H9 (cell line): ENCODE results near the gene OLR1. TPM values are rescaled to one million over a fixed set of nuclear protein-coding genes. Genes with fewer than 3 reads are reported as not detected.

ENCODE experiments used
- DNase-seq: peaks from one replicate; pipeline ENCODE4 v3.0.0-alpha.2; 2017
- H2AFZ ChIP-seq: one replicate; pipeline ENCODE4 v1.6.1; 2013; ENCODE audit warnings: mild to moderate bottlenecking, low read length, control low read depth, moderate library complexity
- H2AK5ac ChIP-seq: 2 replicates; pipeline ENCODE4 v1.6.1; 2013; ENCODE audit warnings: low read length, control low read depth, mixed read lengths; ENCODE audit not compliant: insufficient read length
- H2BK120ac ChIP-seq: one replicate; pipeline ENCODE4 v1.6.1; 2013; ENCODE audit warnings: low read depth, mild to moderate bottlenecking, low read length, control low read depth, inconsistent platforms; ENCODE audit not compliant: poor library complexity, severe bottlenecking
- H2BK12ac ChIP-seq: 2 replicates; pipeline ENCODE4 v1.6.1; 2013; ENCODE audit warnings: low read length, control low read depth, mixed read lengths, low read depth; ENCODE audit not compliant: insufficient read length
- H2BK15ac ChIP-seq: 2 replicates; pipeline ENCODE4 v1.6.1; 2013; ENCODE audit warnings: low read depth, low read length, control low read depth
- H2BK20ac ChIP-seq: one replicate; pipeline ENCODE4 v1.6.1; 2013; ENCODE audit warnings: low read depth, mild to moderate bottlenecking, low read length, control low read depth, inconsistent platforms; ENCODE audit not compliant: poor library complexity, severe bottlenecking
- H2BK5ac ChIP-seq: 2 replicates; pipeline ENCODE4 v1.6.1; 2013; ENCODE audit warnings: low read length, control low read depth, mixed read lengths; ENCODE audit not compliant: insufficient read length
- H3K14ac ChIP-seq: 2 replicates; pipeline ENCODE4 v1.6.1; 2013; ENCODE audit warnings: low read length, control low read depth; ENCODE audit not compliant: insufficient read depth
- H3K18ac ChIP-seq: 2 replicates; pipeline ENCODE4 v1.6.1; 2013; ENCODE audit warnings: low read depth, mild to moderate bottlenecking, mixed read lengths, low read length, control low read depth; ENCODE audit not compliant: insufficient read length
- H3K23ac ChIP-seq: 2 replicates; pipeline ENCODE4 v1.6.1; 2013; ENCODE audit warnings: low read length, control low read depth, mixed read lengths, low read depth; ENCODE audit not compliant: insufficient read length
- H3K23me2 ChIP-seq: 2 replicates; pipeline ENCODE4 v1.6.1; 2013; ENCODE audit warnings: low read depth, mild to moderate bottlenecking, mixed read lengths, low read length, control low read depth; ENCODE audit not compliant: insufficient read length, poor library complexity, severe bottlenecking
- H3K27ac ChIP-seq: 2 replicates; pipeline ENCODE4 v1.5.1; 2013; ENCODE audit warnings: low read length, control low read depth, mixed read lengths, low read depth; ENCODE audit not compliant: insufficient read length
- H3K27me3 ChIP-seq: 2 replicates; pipeline ENCODE4 v1.6.1; 2013; ENCODE audit warnings: low read length, control low read depth, inconsistent platforms; ENCODE audit not compliant: insufficient read depth
- H3K4ac ChIP-seq: 2 replicates; pipeline ENCODE4 v1.6.1; 2013; ENCODE audit warnings: low read depth, mild to moderate bottlenecking, control low read depth, inconsistent platforms, low read length, moderate library complexity
- H3K4me1 ChIP-seq: 2 replicates; pipeline ENCODE4 v1.6.1; 2013; ENCODE audit warnings: low read length, control low read depth, inconsistent platforms; ENCODE audit not compliant: insufficient read depth
- H3K4me2 ChIP-seq: 2 replicates; pipeline ENCODE4 v1.6.1; 2013; ENCODE audit warnings: low read length, control low read depth, mixed read lengths; ENCODE audit not compliant: insufficient read length, insufficient read depth
- H3K56ac ChIP-seq: 2 replicates; pipeline ENCODE4 v1.6.1; 2013; ENCODE audit warnings: low read depth, mild to moderate bottlenecking, mixed read lengths, low read length, control low read depth; ENCODE audit not compliant: insufficient read length
- H3K79me1 ChIP-seq: 2 replicates; pipeline ENCODE4 v1.6.1; 2013; ENCODE audit warnings: low read depth, mild to moderate bottlenecking, moderate library complexity, low read length, control low read depth, inconsistent platforms; ENCODE audit not compliant: insufficient read depth, poor library complexity, severe bottlenecking
- H3K79me2 ChIP-seq: 2 replicates; pipeline ENCODE4 v1.6.1; 2013; ENCODE audit warnings: low read length, control low read depth, inconsistent platforms; ENCODE audit not compliant: insufficient read depth
- H3K9ac ChIP-seq: 2 replicates; pipeline ENCODE4 v1.6.1; 2013; ENCODE audit warnings: low read length, control low read depth, mixed read lengths; ENCODE audit not compliant: insufficient read length; ENCODE audit errors: extremely low read depth
- H3K9me3 ChIP-seq: one replicate; pipeline ENCODE4 v1.6.1; 2013; ENCODE audit warnings: low read depth, low read length, inconsistent platforms; ENCODE audit not compliant: control insufficient read depth
- H3T11ph ChIP-seq: one replicate; pipeline ENCODE4 v1.6.1; 2013; ENCODE audit warnings: mild to moderate bottlenecking, low read length, control low read depth, inconsistent platforms
- H4K20me1 ChIP-seq: one replicate; pipeline ENCODE4 v1.6.1; 2013; ENCODE audit not compliant: control insufficient read depth, insufficient read length, insufficient read depth
- H4K5ac ChIP-seq: 2 replicates; pipeline ENCODE4 v1.6.1; 2013; ENCODE audit warnings: low read depth, mild to moderate bottlenecking, mixed read lengths, low read length, control low read depth; ENCODE audit not compliant: insufficient read length
- H4K8ac ChIP-seq: replicated peaks from 2 replicates; pipeline ENCODE4 v1.6.1; 2013; ENCODE audit warnings: low read length, control low read depth, mixed read lengths, low read depth; ENCODE audit not compliant: insufficient read length
- H4K91ac ChIP-seq: 2 replicates; pipeline ENCODE4 v1.6.1; 2013; ENCODE audit warnings: low read depth, mild to moderate bottlenecking, moderate library complexity, mixed read lengths, low read length, control low read depth; ENCODE audit not compliant: insufficient read length
- H3K27ac Mint-ChIP-seq, 3 experiments: 2 replicates in 2 of 3; 3 replicates in 1 of 3; pipeline ENCODE4 v1.8.0; 2020 to 2021; ENCODE audit warnings: mixed read lengths in 3 of 3, mild to moderate bottlenecking in 1 of 3, moderate library complexity in 1 of 3
- H3K27me3 Mint-ChIP-seq: 2 replicates; pipeline ENCODE4 v1.8.0; 2021; ENCODE audit warnings: low read depth, mild to moderate bottlenecking, moderate library complexity, mixed read lengths
- H3K36me3 Mint-ChIP-seq, 3 experiments: 2 replicates in 2 of 3; 3 replicates in 1 of 3; pipeline ENCODE4 v1.8.0; 2020 to 2021; ENCODE audit warnings: low read depth in 3 of 3, mixed read lengths in 3 of 3; ENCODE audit not compliant: insufficient read depth in 1 of 3
- H3K4me1 Mint-ChIP-seq, 2 experiments: 2 replicates each; pipeline ENCODE4 v1.8.0; 2020; ENCODE audit warnings: mixed read lengths in 2 of 2
- H3K4me3 Mint-ChIP-seq, 2 experiments: 2 replicates in 1 of 2; 3 replicates in 1 of 2; pipeline ENCODE4 v1.8.0; 2020 to 2021; ENCODE audit warnings: mild to moderate bottlenecking in 2 of 2, mixed read lengths in 2 of 2, moderate library complexity in 1 of 2
- H3K9me3 Mint-ChIP-seq, 2 experiments: 2 replicates in 1 of 2; 3 replicates in 1 of 2; pipeline ENCODE4 v1.8.0; 2020; ENCODE audit warnings: mild to moderate bottlenecking in 2 of 2, mixed read lengths in 2 of 2, moderate library complexity in 1 of 2
- WGBS: extraction: QIAGEN DNeasy Blood & Tissue Kit; methylation state at CpG from one replicate; pipeline ENCODE4 v1.1.7; 2013; ENCODE audit warnings: missing lambda C conversion rate, low lambda C conversion rate, mixed read lengths; ENCODE audit not compliant: insufficient read length; ENCODE audit errors: extremely low coverage; 5-methylcytosine and 5-hydroxymethylcytosine counted together
- total RNA-seq: library from RNA; stranded (reverse); gene quantifications from 2 replicates; pipeline ENCODE4 v1.2.1, GENCODE V29; 2021
- TF ChIP-seq, protein P1 (sequence below): fragments of 200-600 bp; sonication (generic); conservative IDR thresholded peaks from 3 replicates; pipeline ENCODE4 v1.8.0; 2021; ENCODE audit warnings: antibody characterized with exemption, mild to moderate bottlenecking

The OLR1 gene
- total RNA-seq, 1 experiment from 2014 or later = not detected

DNA sequence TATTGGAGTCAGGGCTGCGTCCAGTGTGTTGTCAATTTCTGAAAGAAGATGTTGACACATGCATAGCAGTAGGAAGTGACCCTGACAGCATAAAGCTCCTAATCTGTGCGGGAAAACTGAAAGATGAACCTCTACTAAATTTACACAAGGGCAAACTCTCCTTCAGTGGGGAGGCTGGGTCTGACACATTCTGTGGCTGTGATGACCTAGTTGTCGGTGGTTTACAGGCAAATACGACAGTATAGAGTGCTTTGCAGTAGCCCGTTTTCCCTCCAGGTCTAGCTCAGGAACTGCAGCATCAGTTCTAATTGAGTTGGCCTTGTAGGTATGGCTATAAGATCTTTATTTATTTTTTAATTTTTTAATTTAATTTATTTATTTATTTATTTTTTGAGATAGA lies 25.9 kb upstream of the OLR1 start:
- Histone ChIP-seq H3K9me3 (no peaks in the 10 kb centered on the region), H3K18ac (no peak overlapping the region), H4K20me1 (no peaks in the 10 kb centered on the region), H3K4ac (no peak overlapping the region), H3K27me3 (no peaks in the 10 kb centered on the region), H3K79me2 (no peaks in the 10 kb centered on the region), H3K14ac (no peak overlapping the region), H3K4me2 (no peak overlapping the region), H2AK5ac (no peak overlapping the region), H3K4me1 (no peaks in the 10 kb centered on the region), H3K9ac (no peak overlapping the region), H3K23ac (no peak overlapping the region), H3K56ac (no peak overlapping the region), H2BK12ac (no peak overlapping the region), H3T11ph (no peak overlapping the region), H3K27ac (no peak overlapping the region), H2BK5ac (no peak overlapping the region), H2BK120ac (no peak overlapping the region), H2BK20ac (no peak overlapping the region), H2AFZ (no peak overlapping the region), H2BK15ac (no peak overlapping the region), H4K91ac (no peak overlapping the region), H3K79me1 (no peaks in the 10 kb centered on the region), H4K5ac (no peak overlapping the region), H4K8ac (no peak overlapping the region), H3K23me2 (no peaks in the 10 kb centered on the region)
- Mint-ChIP-seq H3K27ac (no peak overlapping the region), H3K36me3 (no peaks in the 10 kb centered on the region), H3K9me3 (peaks cover 3 to 6% of the 10 kb centered on the region in 2 experiments; a peak in 2 of 5 replicates), H3K4me3 (no peak overlapping the region), H3K4me1 (peaks cover under 1 to 4% of the 10 kb centered on the region in 2 experiments; a peak in 3 of 4 replicates), H3K27me3 (no peaks in the 10 kb centered on the region)
- TF ChIP-seq, protein P1, sequence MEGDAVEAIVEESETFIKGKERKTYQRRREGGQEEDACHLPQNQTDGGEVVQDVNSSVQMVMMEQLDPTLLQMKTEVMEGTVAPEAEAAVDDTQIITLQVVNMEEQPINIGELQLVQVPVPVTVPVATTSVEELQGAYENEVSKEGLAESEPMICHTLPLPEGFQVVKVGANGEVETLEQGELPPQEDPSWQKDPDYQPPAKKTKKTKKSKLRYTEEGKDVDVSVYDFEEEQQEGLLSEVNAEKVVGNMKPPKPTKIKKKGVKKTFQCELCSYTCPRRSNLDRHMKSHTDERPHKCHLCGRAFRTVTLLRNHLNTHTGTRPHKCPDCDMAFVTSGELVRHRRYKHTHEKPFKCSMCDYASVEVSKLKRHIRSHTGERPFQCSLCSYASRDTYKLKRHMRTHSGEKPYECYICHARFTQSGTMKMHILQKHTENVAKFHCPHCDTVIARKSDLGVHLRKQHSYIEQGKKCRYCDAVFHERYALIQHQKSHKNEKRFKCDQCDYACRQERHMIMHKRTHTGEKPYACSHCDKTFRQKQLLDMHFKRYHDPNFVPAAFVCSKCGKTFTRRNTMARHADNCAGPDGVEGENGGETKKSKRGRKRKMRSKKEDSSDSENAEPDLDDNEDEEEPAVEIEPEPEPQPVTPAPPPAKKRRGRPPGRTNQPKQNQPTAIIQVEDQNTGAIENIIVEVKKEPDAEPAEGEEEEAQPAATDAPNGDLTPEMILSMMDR = no peak
- no peak for DNase-seq
- WGBS = no CpG with 5 or more reads among the region's 5 CpGs
